ENCODE data around the gene GDF7.

The GDF7 gene

DNA sequence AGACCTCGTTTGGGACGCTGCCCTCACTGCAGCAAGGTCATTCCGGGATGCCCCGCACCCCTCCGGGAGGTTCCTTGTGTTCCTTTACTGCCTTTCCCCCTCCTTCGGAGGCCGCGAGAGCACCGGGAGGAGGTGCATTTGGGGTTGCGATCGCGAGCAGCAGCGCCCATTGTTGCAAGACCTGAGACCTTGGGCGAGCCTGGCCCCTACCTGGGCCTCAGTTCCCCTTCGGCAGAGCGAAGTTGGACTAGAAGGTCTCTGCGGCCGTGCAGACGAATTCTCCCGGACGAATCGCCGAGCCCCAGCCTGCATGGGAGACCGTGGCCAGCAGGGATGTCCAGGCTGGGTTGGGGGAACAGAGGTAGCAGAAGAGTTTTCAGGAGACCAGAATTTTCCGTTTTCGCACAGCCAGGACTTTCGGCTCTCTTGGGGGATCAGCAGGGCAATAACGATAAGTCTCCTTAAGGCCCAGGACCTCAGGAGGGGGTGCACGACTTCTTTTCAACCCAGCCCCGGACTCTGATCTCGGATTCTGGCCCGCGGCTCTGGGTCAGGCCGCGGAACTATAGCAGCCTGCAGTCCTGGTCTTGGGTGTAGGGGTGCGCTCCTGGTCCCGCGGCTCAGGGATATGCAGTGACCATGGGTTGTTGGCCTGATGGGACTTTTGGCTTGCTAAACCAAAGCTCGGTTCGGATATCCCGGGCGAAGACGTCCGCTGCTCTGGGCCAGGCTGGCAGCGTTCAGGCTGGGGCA, 2.8 kb downstream of the GDF7 start:
- Histone ChIP-seq H3K27ac (ENCODE audit: low read depth, low read length, severe bottlenecking) (no peak overlapping the region), H3K36me3 (ENCODE audit: control insufficient read depth, insufficient read depth, low read length) (no peaks in the 10 kb centered on the region), H3K9me3 (ENCODE audit: control insufficient read depth, low read length) (no peaks in the 10 kb centered on the region), H3K4me3 (ENCODE audit: extremely low read depth, insufficient read depth, low read length, poor library complexity, severe bottlenecking) (no peak overlapping the region), H3K4me1 (ENCODE audit: control insufficient read depth, insufficient read depth, low read length, poor library complexity, severe bottlenecking) (peaks cover 6% of the 10 kb centered on the region)
- WGBS, 2 experiments (ENCODE audit: insufficient coverage in 2 of 2): 8 to 9% methylated on average over 41 to 42 of the region's 45 CpGs

DNA sequence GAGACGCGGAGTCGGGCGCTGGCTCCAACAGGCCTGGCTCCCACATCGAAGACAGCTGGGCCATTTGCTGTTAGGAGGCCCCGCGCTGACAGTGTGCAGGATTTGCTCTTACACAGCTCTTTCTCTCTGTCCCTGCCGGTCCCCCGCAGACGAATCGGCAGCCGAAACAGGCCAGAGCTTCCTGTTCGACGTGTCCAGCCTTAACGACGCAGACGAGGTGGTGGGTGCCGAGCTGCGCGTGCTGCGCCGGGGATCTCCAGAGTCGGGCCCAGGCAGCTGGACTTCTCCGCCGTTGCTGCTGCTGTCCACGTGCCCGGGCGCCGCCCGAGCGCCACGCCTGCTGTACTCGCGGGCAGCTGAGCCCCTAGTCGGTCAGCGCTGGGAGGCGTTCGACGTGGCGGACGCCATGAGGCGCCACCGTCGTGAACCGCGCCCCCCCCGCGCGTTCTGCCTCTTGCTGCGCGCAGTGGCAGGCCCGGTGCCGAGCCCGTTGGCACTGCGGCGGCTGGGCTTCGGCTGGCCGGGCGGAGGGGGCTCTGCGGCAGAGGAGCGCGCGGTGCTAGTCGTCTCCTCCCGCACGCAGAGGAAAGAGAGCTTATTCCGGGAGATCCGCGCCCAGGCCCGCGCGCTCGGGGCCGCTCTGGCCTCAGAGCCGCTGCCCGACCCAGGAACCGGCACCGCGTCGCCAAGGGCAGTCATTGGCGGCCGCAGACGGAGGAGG, 3.5 kb downstream of the GDF7 start:
- Histone ChIP-seq H3K4me3 (ENCODE audit: extremely low read depth, insufficient read depth, low read length, poor library complexity, severe bottlenecking) (no peak overlapping the region), H3K27ac (ENCODE audit: low read depth, low read length, severe bottlenecking) (no peak overlapping the region), H3K36me3 (ENCODE audit: control insufficient read depth, insufficient read depth, low read length) (no peaks in the 10 kb centered on the region), H3K4me1 (ENCODE audit: control insufficient read depth, insufficient read depth, low read length, poor library complexity, severe bottlenecking) (peaks cover 6% of the 10 kb centered on the region), H3K9me3 (ENCODE audit: control insufficient read depth, low read length) (no peaks in the 10 kb centered on the region)
- 8 to 11% methylated on average over 71 of the region's 83 CpGs for WGBS, 2 experiments (ENCODE audit: insufficient coverage in 2 of 2)

DNA sequence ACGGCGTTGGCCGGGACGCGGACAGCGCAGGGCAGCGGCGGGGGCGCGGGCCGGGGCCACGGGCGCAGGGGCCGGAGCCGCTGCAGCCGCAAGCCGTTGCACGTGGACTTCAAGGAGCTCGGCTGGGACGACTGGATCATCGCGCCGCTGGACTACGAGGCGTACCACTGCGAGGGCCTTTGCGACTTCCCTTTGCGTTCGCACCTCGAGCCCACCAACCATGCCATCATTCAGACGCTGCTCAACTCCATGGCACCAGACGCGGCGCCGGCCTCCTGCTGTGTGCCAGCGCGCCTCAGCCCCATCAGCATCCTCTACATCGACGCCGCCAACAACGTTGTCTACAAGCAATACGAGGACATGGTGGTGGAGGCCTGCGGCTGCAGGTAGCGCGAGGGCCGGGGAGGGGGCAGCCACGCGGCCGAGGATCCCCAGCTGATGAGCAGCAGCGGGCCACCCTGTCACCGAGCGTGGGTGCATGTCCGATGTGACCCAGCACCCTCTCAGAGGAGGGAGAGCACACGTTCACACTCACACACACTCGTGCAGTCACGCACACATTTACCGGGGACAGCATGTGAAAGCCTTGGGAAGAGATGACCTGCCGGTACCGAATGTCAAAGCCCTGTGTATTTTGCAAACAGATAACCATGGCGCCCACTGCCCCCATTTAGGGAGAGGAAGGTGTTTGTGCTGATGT, 4.2 kb downstream of the GDF7 start:
- 4 to 5% methylated on average over 52 of the region's 60 CpGs for WGBS, 2 experiments (ENCODE audit: insufficient coverage in 2 of 2)
- no peaks in the 10 kb centered on the region for H3K36me3 ChIP-seq (ENCODE audit: control insufficient read depth, insufficient read depth, low read length)
- no peaks in the 10 kb centered on the region for H3K9me3 ChIP-seq (ENCODE audit: control insufficient read depth, low read length)
- no peak overlapping the region for H3K27ac ChIP-seq (ENCODE audit: low read depth, low read length, severe bottlenecking)
- H3K4me3 ChIP-seq (ENCODE audit: extremely low read depth, insufficient read depth, low read length, poor library complexity, severe bottlenecking): no peak overlapping the region
- peaks cover 6% of the 10 kb centered on the region for H3K4me1 ChIP-seq (ENCODE audit: control insufficient read depth, insufficient read depth, low read length, poor library complexity, severe bottlenecking)

DNA sequence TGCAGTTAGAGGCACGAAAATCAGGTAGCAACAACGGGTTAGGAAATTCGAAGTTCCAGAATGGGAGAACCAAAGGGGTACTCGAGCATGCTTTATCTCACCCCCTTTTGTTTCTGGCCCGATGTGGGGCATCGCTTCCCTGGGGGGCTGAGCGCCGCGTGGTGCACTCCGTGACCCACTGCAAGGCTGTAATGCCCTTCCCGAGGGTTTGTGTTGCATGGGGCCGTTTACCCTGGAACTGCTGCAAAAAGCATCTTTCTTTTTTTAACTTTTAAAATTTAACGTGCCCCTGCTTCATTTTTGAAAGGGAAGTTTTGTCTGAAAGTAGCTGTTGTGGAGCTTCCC, 4.8 kb downstream of the GDF7 start:
- H3K9me3 ChIP-seq (ENCODE audit: control insufficient read depth, low read length): no peaks in the 10 kb centered on the region
- no peak overlapping the region for H3K4me3 ChIP-seq (ENCODE audit: extremely low read depth, insufficient read depth, low read length, poor library complexity, severe bottlenecking)
- H3K4me1 ChIP-seq (ENCODE audit: control insufficient read depth, insufficient read depth, low read length, poor library complexity, severe bottlenecking): peaks cover 6% of the 10 kb centered on the region
- no peak overlapping the region for H3K27ac ChIP-seq (ENCODE audit: low read depth, low read length, severe bottlenecking)
- 2 to 5% methylated on average over 4 to 8 of the region's 13 CpGs for WGBS, 2 experiments (ENCODE audit: insufficient coverage in 2 of 2)
- no peaks in the 10 kb centered on the region for H3K36me3 ChIP-seq (ENCODE audit: control insufficient read depth, insufficient read depth, low read length)

DNA sequence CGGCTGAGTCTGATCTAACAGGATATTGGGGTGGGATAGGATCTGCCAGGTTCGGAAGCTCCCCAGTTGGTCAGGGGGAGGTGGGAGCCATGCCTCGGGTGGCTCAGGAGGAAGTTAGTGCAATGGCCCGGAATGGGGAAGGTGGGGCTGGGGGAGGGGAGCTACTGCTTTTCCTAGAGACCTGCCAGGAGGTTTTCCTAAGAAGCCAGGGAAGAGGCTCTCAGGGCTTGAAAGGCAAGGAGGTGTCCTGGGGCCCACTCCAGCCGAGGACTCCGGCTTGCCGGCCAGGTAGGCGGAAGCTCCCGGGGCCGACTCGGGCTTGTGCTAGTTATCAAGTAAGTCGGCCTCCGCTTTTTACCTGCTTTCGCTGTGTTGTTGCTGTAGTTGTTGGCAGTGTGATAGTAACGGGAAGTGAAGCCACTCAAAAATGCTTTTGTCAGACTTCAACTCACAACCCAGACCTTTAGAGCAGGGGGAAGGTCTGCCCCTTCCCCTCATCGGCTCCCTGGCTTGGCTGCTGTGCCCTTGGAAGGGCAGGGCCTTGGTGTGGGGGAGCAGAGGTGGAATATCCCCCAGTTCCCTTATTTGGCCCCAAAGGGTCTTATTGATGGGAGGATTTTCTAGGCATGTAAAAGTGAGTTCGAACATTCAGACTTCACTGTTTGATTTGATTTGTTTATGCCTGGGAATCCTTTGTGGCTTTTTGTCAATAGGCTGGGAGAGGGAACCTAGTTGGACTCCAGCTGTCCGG, 5.4 kb downstream of the GDF7 start:
- no peaks in the 10 kb centered on the region for H3K36me3 ChIP-seq (ENCODE audit: control insufficient read depth, insufficient read depth, low read length)
- no peak overlapping the region for H3K27ac ChIP-seq (ENCODE audit: low read depth, low read length, severe bottlenecking)
- 5 to 15% methylated on average over 6 to 15 of the region's 18 CpGs for WGBS, 2 experiments (ENCODE audit: insufficient coverage in 2 of 2)
- peaks cover 6% of the 10 kb centered on the region for H3K4me1 ChIP-seq (ENCODE audit: control insufficient read depth, insufficient read depth, low read length, poor library complexity, severe bottlenecking)
- no peak overlapping the region for H3K4me3 ChIP-seq (ENCODE audit: extremely low read depth, insufficient read depth, low read length, poor library complexity, severe bottlenecking)
- no peaks in the 10 kb centered on the region for H3K9me3 ChIP-seq (ENCODE audit: control insufficient read depth, low read length)

DNA sequence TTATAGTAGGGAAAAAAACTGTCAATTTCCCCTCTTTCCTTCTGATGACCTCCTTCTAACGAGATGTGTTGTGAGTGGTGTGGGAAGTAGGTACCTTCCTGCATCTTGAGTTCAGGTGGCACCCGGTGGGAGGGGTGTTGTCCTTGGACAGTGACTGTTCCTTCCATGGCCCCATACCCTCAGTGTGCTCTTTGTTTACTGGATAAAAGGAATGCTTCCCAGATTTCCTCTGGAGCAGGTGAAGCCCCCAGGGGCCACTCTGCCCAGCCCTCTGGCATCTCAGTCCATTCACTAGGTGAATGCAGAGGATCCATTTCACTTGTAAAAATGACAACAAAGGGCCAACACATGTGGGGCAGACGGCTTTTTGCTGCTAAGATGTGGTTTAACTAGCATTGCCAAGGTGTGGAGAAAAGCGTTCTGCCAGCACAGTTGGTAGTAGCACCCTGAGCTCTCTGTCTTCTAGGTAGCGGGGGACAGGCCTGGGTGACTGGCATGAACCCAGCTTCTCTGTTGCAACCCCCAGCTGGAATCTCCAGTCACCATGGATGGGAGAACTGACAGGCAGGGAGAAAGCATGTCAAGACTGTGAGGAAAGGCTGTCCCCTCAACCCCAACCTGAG, 6.9 kb downstream of the GDF7 start:
- 64 to 86% methylated on average over 2 to 3 of the region's 5 CpGs for WGBS, 2 experiments (ENCODE audit: insufficient coverage in 2 of 2)
- Histone ChIP-seq H3K4me1 (ENCODE audit: control insufficient read depth, insufficient read depth, low read length, poor library complexity, severe bottlenecking) (peaks cover 6% of the 10 kb centered on the region), H3K36me3 (ENCODE audit: control insufficient read depth, insufficient read depth, low read length) (no peaks in the 10 kb centered on the region), H3K27ac (ENCODE audit: low read depth, low read length, severe bottlenecking) (no peak overlapping the region), H3K9me3 (ENCODE audit: control insufficient read depth, low read length) (no peaks in the 10 kb centered on the region), H3K4me3 (ENCODE audit: extremely low read depth, insufficient read depth, low read length, poor library complexity, severe bottlenecking) (no peak overlapping the region)

DNA sequence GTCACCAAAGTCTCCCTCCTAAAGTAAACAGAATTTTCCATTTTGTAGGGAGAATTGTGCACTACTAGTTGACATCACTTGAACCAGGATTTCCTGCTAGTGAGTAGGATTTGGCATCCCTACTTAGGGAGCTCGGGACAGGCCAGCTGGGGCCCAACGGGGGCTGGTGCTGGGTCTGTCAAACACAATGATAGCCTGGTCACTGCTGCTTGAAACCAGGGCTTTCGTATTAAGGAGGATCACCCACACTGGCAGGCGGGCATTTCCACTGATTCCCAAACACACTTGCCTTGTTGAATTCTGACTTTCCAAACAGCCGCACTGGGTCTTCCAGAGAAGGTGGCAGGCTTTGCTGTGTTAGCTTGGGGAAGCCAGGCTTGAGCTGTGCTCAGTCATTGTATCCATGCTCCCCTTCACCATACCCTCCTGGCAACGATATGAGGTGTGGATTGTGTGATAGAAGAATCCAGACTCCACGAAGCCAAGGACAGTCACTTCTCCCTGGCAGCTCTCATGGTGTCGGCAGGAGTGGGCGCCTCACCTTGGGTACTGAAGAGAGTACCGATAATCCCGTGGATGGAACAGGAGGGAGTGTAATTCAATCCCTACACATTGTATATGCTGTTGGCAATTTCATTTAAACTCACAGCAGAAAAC, 7.5 kb downstream of the GDF7 start:
- Histone ChIP-seq H3K27ac (ENCODE audit: low read depth, low read length, severe bottlenecking) (no peak overlapping the region), H3K9me3 (ENCODE audit: control insufficient read depth, low read length) (no peaks in the 10 kb centered on the region), H3K36me3 (ENCODE audit: control insufficient read depth, insufficient read depth, low read length) (no peaks in the 10 kb centered on the region), H3K4me1 (ENCODE audit: control insufficient read depth, insufficient read depth, low read length, poor library complexity, severe bottlenecking) (peaks cover 6% of the 10 kb centered on the region), H3K4me3 (ENCODE audit: extremely low read depth, insufficient read depth, low read length, poor library complexity, severe bottlenecking) (no peak overlapping the region)
- 83 to 90% methylated on average over 5 to 7 of the region's 11 CpGs for WGBS, 2 experiments (ENCODE audit: insufficient coverage in 2 of 2)

DNA sequence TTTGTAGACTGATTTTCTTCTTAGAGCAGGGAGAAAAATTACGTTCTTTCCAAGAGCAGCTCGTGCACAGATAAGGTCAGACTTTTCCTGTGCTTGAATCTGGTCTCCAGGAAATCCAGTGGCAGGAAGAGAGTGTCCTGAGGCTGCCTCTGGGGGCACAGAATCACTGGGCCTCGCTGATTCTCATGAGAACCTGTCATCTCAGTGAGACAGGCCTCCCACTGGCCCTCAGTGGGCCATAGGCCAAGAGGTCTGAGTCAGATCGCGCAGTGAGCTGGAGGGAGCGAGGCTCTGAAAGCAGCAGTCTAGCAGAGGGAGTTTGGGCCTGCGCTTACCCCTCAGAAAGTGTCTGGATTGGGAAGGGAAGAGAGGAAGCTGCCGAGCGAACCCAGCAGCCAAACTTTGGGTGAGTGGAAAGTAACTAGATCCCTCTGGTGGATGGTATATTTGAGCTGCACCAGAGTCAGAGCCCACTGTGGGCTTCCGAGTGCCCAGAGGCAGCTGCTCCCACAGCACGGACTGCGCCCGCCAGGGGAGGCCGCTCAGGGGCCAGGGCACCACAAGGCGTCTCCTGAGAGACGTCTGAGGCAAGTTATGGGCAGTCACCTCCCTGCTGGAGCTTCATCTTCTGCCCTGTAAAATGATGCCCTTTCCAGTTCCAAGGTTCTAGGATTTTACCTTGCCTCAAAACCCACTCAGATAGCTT, 8.2 kb downstream of the GDF7 start:
- Histone ChIP-seq H3K4me1 (ENCODE audit: control insufficient read depth, insufficient read depth, low read length, poor library complexity, severe bottlenecking) (peaks cover 6% of the 10 kb centered on the region), H3K9me3 (ENCODE audit: control insufficient read depth, low read length) (no peaks in the 10 kb centered on the region), H3K4me3 (ENCODE audit: extremely low read depth, insufficient read depth, low read length, poor library complexity, severe bottlenecking) (no peak overlapping the region), H3K36me3 (ENCODE audit: control insufficient read depth, insufficient read depth, low read length) (peaks cover 2% of the 10 kb centered on the region), H3K27ac (ENCODE audit: low read depth, low read length, severe bottlenecking) (no peak overlapping the region)
- 65 to 73% methylated on average over 14 to 16 of the region's 16 CpGs for WGBS, 2 experiments (ENCODE audit: insufficient coverage in 2 of 2)

DNA sequence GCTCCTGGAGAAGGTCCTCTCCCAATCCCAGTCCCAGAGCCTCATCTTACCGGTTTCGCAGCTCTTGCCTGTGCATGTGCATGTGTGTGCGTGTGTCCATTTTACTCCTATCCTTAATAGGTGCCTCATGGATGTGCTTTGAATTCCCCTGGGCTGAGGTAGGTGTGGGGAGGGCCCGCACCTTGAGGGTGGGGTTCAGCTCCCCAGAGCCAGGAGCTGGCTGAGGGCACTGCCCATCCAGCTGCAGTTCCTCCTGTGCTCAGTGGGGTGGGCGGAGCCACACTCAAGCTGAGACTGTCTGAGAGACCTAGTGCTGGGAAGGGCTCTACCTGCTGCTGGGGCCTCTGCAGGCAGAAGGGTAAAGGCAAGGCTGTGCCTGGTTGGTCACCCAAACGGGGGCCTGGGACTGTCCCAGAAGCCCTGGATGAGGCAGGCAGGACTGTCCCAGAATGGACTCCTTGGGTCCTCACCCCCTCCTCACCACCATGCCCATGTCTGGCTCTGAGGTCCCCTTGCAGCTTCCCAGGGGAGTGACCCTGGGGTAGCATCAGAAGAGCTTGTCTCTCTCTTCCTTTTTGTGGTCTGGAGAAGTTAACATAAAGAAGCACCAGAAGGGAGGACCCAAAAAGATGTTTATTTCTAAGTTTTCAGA, 8.9 kb downstream of the GDF7 start:
- 84 to 86% methylated on average over 2 to 3 of the region's 6 CpGs for WGBS, 2 experiments (ENCODE audit: insufficient coverage in 2 of 2)
- Histone ChIP-seq H3K9me3 (ENCODE audit: control insufficient read depth, low read length) (no peaks in the 10 kb centered on the region), H3K27ac (ENCODE audit: low read depth, low read length, severe bottlenecking) (no peak overlapping the region), H3K4me3 (ENCODE audit: extremely low read depth, insufficient read depth, low read length, poor library complexity, severe bottlenecking) (no peak overlapping the region), H3K4me1 (ENCODE audit: control insufficient read depth, insufficient read depth, low read length, poor library complexity, severe bottlenecking) (peaks cover 6% of the 10 kb centered on the region), H3K36me3 (ENCODE audit: control insufficient read depth, insufficient read depth, low read length) (peaks cover 7% of the 10 kb centered on the region)
